B cell (primary cell): ENCODE results near the gene VPS13D. TPM values are rescaled to one million over a fixed set of nuclear protein-coding genes. Genes with fewer than 3 reads are reported as not detected.

ENCODE experiments used
- ATAC-seq: fragments of 200-7000 bp; cut with Tn5 transposase; one replicate; pipeline ENCODE4 v1.10.0; 2021; ENCODE audit warnings: low read depth, mild to moderate bottlenecking, moderate number of reproducible peaks, moderate library complexity
- CTCF ChIA-PET: fragments of 350-600 bp; sonication (Branson Sonifier 250); formaldehyde crosslinking; loops from one replicate; lab custom pipeline; 2021; ENCODE audit warnings: antibody characterized with exemption, inconsistent platforms; lab: Charles Lee
- POLR2A ChIA-PET: fragments of 350-600 bp; sonication (Branson Sonifier 250); formaldehyde crosslinking; loops from one replicate; lab custom pipeline; 2021; ENCODE audit warnings: antibody characterized with exemption; lab: Charles Lee
- DNase-seq: peaks from one replicate; pipeline ENCODE4 v3.0.0; 2013
- H2AFZ ChIP-seq: 2 replicates; pipeline ENCODE4 v1.6.1; 2012; ENCODE audit warnings: mild to moderate bottlenecking, low read depth, low read length; ENCODE audit not compliant: insufficient read depth, poor library complexity, severe bottlenecking
- H3K27ac ChIP-seq, 2 donors: 1 replicate in 1 of 2; 2 replicates in 1 of 2; pipeline ENCODE4 v1.5.1; 2012 to 2013; ENCODE audit warnings: low read length in 2 of 2, mild to moderate bottlenecking in 2 of 2, moderate library complexity in 1 of 2
- H3K27me3 ChIP-seq, 4 experiments: fragments of 200-600 bp in 1 of 4; sonication (generic) in 1 of 4; replicated peaks in 1 of 4; 1 replicate in 2 of 4; 2 replicates in 2 of 4; pipeline versions ENCODE4 v1.6.1 to v1.7.0; 2013 to 2016; ENCODE audit warnings: low read length in 3 of 4, mild to moderate bottlenecking in 2 of 4, mixed read lengths in 1 of 4, moderate library complexity in 1 of 4; ENCODE audit not compliant: insufficient read depth in 4 of 4, control insufficient read depth in 3 of 4; ENCODE audit errors: control extremely low read depth in 1 of 4
- H3K36me3 ChIP-seq, 2 experiments: replicated peaks in 1 of 2; 1 replicate in 1 of 2; 2 replicates in 1 of 2; pipeline versions ENCODE4 v1.6.1 to v1.7.1; 2013; ENCODE audit warnings: low read length in 1 of 2; ENCODE audit not compliant: insufficient read depth in 2 of 2, control insufficient read depth in 1 of 2; ENCODE audit errors: control extremely low read depth in 1 of 2, extremely low read depth in 1 of 2
- H3K4me1 ChIP-seq, 2 donors: fragments of 200-600 bp in 1 of 2; sonication (generic) in 1 of 2; 1 replicate in 1 of 2; 2 replicates in 1 of 2; pipeline versions ENCODE4 v1.5.1 to v1.6.1; 2013 to 2017; ENCODE audit warnings: low read length in 2 of 2; ENCODE audit not compliant: control insufficient read depth in 2 of 2, insufficient read depth in 2 of 2
- H3K4me2 ChIP-seq: replicated peaks from 2 replicates; pipeline ENCODE3; 2012; ENCODE audit warnings: mild to moderate bottlenecking, low read depth, low read length; ENCODE audit not compliant: poor library complexity, severe bottlenecking
- H3K4me3 ChIP-seq, 5 experiments: fragments of 200-600 bp in 1 of 5; sonication (generic) in 1 of 5; 1 replicate in 3 of 5; 2 replicates in 2 of 5; pipeline versions ENCODE4 v1.5.1 to v1.7.0; 2011 to 2016; ENCODE audit warnings: low read length in 4 of 5, mild to moderate bottlenecking in 4 of 5, low read depth in 2 of 5, control low read depth in 1 of 5, moderate library complexity in 1 of 5; ENCODE audit not compliant: insufficient read depth in 1 of 5; ENCODE audit errors: control extremely low read depth in 1 of 5, extremely low read depth in 1 of 5
- H3K79me2 ChIP-seq: fragments of 200-600 bp; sonication (generic); one replicate; pipeline ENCODE4 v1.6.0; 2016; ENCODE audit warnings: low read length; ENCODE audit not compliant: control insufficient read depth, insufficient read depth
- H3K9ac ChIP-seq: fragments of 200-600 bp; sonication (generic); 2 replicates; pipeline ENCODE4 v1.6.1; 2017; ENCODE audit warnings: mild to moderate bottlenecking, low read length, moderate library complexity
- H3K9me3 ChIP-seq, 3 donors: one replicate each; pipeline versions ENCODE4 v1.6.1 to v1.7.1; 2013; ENCODE audit warnings: low read length in 2 of 3; ENCODE audit not compliant: control insufficient read depth in 2 of 3, insufficient read depth in 1 of 3; ENCODE audit errors: control extremely low read depth in 1 of 3
- H4K20me1 ChIP-seq: 2 replicates; pipeline ENCODE4 v1.6.0; 2012; ENCODE audit warnings: mild to moderate bottlenecking, low read length; ENCODE audit not compliant: insufficient read depth, control insufficient read depth, poor library complexity, severe bottlenecking
- H3K27ac Mint-ChIP-seq: one replicate; pipeline ENCODE4 v1.8.0; 2021; ENCODE audit warnings: mixed read lengths
- H3K27me3 Mint-ChIP-seq: one replicate; pipeline ENCODE4 v1.8.0; 2021; ENCODE audit warnings: mixed read lengths
- H3K4me1 Mint-ChIP-seq: one replicate; pipeline ENCODE4 v1.8.0; 2021; ENCODE audit warnings: mixed read lengths
- H3K4me3 Mint-ChIP-seq: one replicate; pipeline ENCODE4 v1.8.0; 2021; ENCODE audit warnings: mixed read lengths
- H3K9me3 Mint-ChIP-seq: one replicate; pipeline ENCODE4 v1.8.0; 2022; ENCODE audit warnings: mixed read lengths; ENCODE audit not compliant: insufficient read depth
- EZH2 ChIP-seq: IDR thresholded peaks from 2 replicates; pipeline ENCODE4 v1.6.1; 2012; ENCODE audit warnings: borderline replicate concordance, low read depth, mild to moderate bottlenecking, moderate library complexity, low read length; ENCODE audit not compliant: insufficient read depth, poor library complexity, severe bottlenecking
- WGBS: methylation state at CpG from one replicate; pipeline ENCODE4 v1.1.5; 2013; ENCODE audit warnings: missing lambda C conversion rate; ENCODE audit not compliant: insufficient coverage; 5-methylcytosine and 5-hydroxymethylcytosine counted together
- intact Hi-C: fragments of 100-400 bp; cut with micrococcal nuclease; formaldehyde crosslinking; loops from one replicate; pipeline ENCODE4 v1.10.0; 2022
- polyA plus RNA-seq: library from polyadenylated mRNA; depleted of rRNA; stranded (reverse); fragments of >200 nt; gene quantifications from 2 replicates; pipeline ENCODE4 v1.2.3, GENCODE V29; 2012
- total RNA-seq, 2 donors: library from RNA; stranded (reverse); fragments of 120-200 nt in 1 of 2; gene quantifications; 1 replicate in 1 of 2; 2 replicates in 1 of 2; pipeline versions ENCODE4 v1.2.3 to v1.2.4, GENCODE V29; 2013 to 2022
- TF ChIP-seq, protein P1 (sequence below): fragments of 200-600 bp; IDR thresholded peaks from one replicate; pipeline ENCODE4 v1.8.0; 2022; ENCODE audit warnings: antibody characterized with exemption, mild to moderate bottlenecking

The VPS13D gene
- total and polyA plus RNA-seq, 2 donors (not counting 1 experiment from before 2014, with no cell fraction given): 29.9 to 104 TPM

DNA sequence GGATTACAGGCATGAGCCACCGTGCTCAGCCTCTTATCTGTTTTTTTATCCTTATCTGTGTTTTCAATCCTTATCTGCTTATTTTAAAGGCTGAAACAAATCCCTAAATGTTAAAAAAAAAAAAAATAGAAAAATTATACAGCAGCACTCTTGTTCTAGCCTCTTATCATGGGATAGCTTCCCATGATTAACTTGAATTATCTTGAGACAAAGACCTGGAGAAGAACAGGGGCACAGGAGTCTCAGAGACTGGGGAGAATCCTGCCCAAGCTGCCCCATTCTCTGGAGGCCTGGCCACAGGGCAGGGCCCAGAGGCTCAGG lies 301.3 kb downstream of the VPS13D start:
- H3K27me3 Mint-ChIP-seq: no peaks in the 10 kb centered on the region
- no peak overlapping the region for H3K4me3 ChIP-seq
- H3K27me3 ChIP-seq: no peaks in the 10 kb centered on the region
- no peak overlapping the region for H3K27ac ChIP-seq
- WGBS: no CpG with 5 or more reads among the region's 1 CpG
- H3K4me1 Mint-ChIP-seq: no peaks in the 10 kb centered on the region
- H2AFZ ChIP-seq: no peak overlapping the region
- intact Hi-C loops: no loop called here
- ATAC-seq (no peak), DNase-seq (no peak)
- H3K4me3 Mint-ChIP-seq: no peak overlapping the region
- H3K79me2 ChIP-seq: no peaks in the 10 kb centered on the region
- TF ChIP-seq, protein P1, sequence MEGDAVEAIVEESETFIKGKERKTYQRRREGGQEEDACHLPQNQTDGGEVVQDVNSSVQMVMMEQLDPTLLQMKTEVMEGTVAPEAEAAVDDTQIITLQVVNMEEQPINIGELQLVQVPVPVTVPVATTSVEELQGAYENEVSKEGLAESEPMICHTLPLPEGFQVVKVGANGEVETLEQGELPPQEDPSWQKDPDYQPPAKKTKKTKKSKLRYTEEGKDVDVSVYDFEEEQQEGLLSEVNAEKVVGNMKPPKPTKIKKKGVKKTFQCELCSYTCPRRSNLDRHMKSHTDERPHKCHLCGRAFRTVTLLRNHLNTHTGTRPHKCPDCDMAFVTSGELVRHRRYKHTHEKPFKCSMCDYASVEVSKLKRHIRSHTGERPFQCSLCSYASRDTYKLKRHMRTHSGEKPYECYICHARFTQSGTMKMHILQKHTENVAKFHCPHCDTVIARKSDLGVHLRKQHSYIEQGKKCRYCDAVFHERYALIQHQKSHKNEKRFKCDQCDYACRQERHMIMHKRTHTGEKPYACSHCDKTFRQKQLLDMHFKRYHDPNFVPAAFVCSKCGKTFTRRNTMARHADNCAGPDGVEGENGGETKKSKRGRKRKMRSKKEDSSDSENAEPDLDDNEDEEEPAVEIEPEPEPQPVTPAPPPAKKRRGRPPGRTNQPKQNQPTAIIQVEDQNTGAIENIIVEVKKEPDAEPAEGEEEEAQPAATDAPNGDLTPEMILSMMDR: no peak
- TF ChIP-seq EZH2: no peak
- H4K20me1 ChIP-seq: no peaks in the 10 kb centered on the region
- H3K9me3 Mint-ChIP-seq: peaks cover 3% of the 10 kb centered on the region
- no peak overlapping the region for H3K4me2 ChIP-seq
- no peak overlapping the region for H3K9ac ChIP-seq
- CTCF ChIA-PET: no interaction called here
- POLR2A ChIA-PET: no interaction called here
- H3K9me3 ChIP-seq: peaks cover 0 to 2% (median 0%) of the 10 kb centered on the region in 3 donors
- H3K36me3 ChIP-seq: no peaks in the 10 kb centered on the region
- no peaks in the 10 kb centered on the region for H3K4me1 ChIP-seq
- no peak overlapping the region for H3K27ac Mint-ChIP-seq

DNA sequence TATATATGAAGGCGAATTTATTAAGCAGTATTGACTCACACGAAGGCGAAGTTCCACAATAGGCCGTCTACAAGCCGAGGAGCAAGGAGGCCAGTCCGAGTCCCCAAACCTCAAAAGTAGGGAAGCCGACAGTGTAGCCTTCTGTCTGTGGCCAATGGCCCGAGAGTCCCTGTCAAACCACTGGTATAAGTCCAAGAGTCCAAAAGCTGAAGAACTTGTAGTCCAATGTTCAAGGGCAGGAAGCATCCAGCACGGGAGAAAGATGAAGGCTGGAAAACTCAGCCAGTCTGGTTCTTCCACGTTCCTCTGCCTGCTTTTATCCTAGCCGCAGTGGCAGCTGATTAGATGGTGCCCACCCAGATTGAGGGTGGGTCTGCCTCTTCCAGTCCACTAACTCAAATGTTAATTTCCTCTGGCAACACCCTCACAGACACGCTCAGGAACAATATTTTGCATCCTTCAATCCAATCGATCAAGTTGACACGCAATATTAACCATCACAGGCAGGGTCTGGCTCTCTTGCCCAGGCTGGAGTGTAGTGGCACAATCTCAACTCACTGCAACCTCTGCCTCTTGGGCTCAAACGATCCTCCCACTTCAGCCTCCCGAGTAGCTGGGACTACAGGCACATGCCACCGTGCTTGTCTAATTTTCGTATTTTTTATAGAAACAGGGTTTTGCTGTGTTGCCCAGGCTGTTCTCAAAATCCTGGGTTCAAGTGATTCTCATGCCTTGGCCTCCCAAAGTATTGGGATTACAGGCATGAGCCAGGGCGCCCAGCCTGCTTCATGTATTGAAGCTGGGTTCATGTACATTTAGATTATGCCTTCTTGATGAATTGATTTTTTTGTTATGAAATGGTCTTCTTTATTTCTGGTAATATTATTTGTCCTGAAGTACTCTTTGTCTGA lies 302.8 kb downstream of the VPS13D start:
- Histone ChIP-seq H3K36me3 (no peaks in the 10 kb centered on the region), H3K27me3 (no peaks in the 10 kb centered on the region), H3K4me1 (no peaks in the 10 kb centered on the region), H4K20me1 (no peaks in the 10 kb centered on the region), H3K27ac (no peak overlapping the region), H3K79me2 (no peaks in the 10 kb centered on the region), H3K9ac (no peak overlapping the region), H2AFZ (no peak overlapping the region), H3K9me3 (peaks cover 0 to 6% (median 5%) of the 10 kb centered on the region in 3 donors), H3K4me3 (no peak overlapping the region), H3K4me2 (no peak overlapping the region)
- CTCF ChIA-PET: no interaction called here
- DNase-seq (no peak), ATAC-seq (no peak)
- intact Hi-C loops: no loop called here
- H3K4me1 Mint-ChIP-seq: no peaks in the 10 kb centered on the region
- no peak overlapping the region for H3K4me3 Mint-ChIP-seq
- TF ChIP-seq, protein P1: no peak
- TF ChIP-seq EZH2: no peak
- H3K27me3 Mint-ChIP-seq: no peaks in the 10 kb centered on the region
- no peak overlapping the region for H3K27ac Mint-ChIP-seq
- WGBS: 97% methylated on average over 18 of the region's 19 CpGs
- peaks cover 12% of the 10 kb centered on the region for H3K9me3 Mint-ChIP-seq
- POLR2A ChIA-PET: no interaction called here
